Activated CD4-positive, alpha-beta T cell treated with anti-CD3 and anti-CD28 coated beads, Interleukin-2, amount 50 U/mL, for 48 hours (primary cell): ENCODE measurements around the gene CLDN14.

Experiments
- DNase-seq, 2 experiments: peaks; one replicate each; pipeline ENCODE4 v3.0.0-alpha.2; 2020

Gene CLDN14

GRCh38 chr21:36466061-36466511, 13.8 kb downstream of the CLDN14 start:
- no peak for DNase-seq

GRCh38 chr21:36465478-36465877, 14.4 kb downstream of the CLDN14 start:
- DNase-seq, result no peak

GRCh38 chr21:36464590-36464989, 15.3 kb downstream of the CLDN14 start:
- DNase-seq, result no peak

GRCh38 chr21:36463991-36464390, 15.9 kb downstream of the CLDN14 start:
- DNase-seq, result no peak

GRCh38 chr21:36463204-36463603, 16.7 kb downstream of the CLDN14 start:
- no peak for DNase-seq

GRCh38 chr21:36461918-36462486, 17.9 kb downstream of the CLDN14 start:
- DNase-seq, result no peak

- DNase-seq, result no peak
Measured at GRCh38 chr21:36461277-36461917, 18.5 kb downstream of the CLDN14 start.

GRCh38 chr21:36460866-36461265, 19.1 kb downstream of the CLDN14 start:
- DNase-seq, result no peak

GRCh38 chr21:36459098-36459497, 20.8 kb downstream of the CLDN14 start:
- DNase-seq, result no peak

- no peak for DNase-seq
Measured at GRCh38 chr21:36456729-36457414, 23.1 kb downstream of the CLDN14 start.

GRCh38 chr21:36454706-36455105, 25.2 kb downstream of the CLDN14 start:
- DNase-seq, result no peak

- DNase-seq, result no peak
Measured at GRCh38 chr21:36454093-36454531, 25.8 kb downstream of the CLDN14 start.

- DNase-seq, result no peak
Measured at GRCh38 chr21:36452281-36452825, 27.6 kb downstream of the CLDN14 start.

- no peak for DNase-seq
Measured at GRCh38 chr21:36451506-36451905, 28.4 kb downstream of the CLDN14 start.

GRCh38 chr21:36450511-36450910, 29.4 kb downstream of the CLDN14 start:
- DNase-seq, result no peak

GRCh38 chr21:36446301-36446700, 33.6 kb downstream of the CLDN14 start:
- DNase-seq, result no peak

- DNase-seq, result no peak
Measured at GRCh38 chr21:36441715-36442114, 38.2 kb downstream of the CLDN14 start.

- no peak for DNase-seq
Measured at GRCh38 chr21:36437745-36438128, 42.2 kb downstream of the CLDN14 start.

- DNase-seq, result no peak
Measured at GRCh38 chr21:36436829-36437744, 42.8 kb downstream of the CLDN14 start.

- DNase-seq, result no peak
Measured at GRCh38 chr21:36434144-36434543, 45.8 kb downstream of the CLDN14 start.

GRCh38 chr21:36433059-36433709, 46.7 kb downstream of the CLDN14 start:
- no peak for DNase-seq

GRCh38 chr21:36431252-36431651, 48.7 kb downstream of the CLDN14 start:
- DNase-seq, result no peak
